Lower lobe of right lung (tissue), 2 donors: ENCODE data around the gene DDAH1. TPM values are rescaled to one million over a fixed set of nuclear protein-coding genes. Genes with fewer than 3 reads are reported as not detected.

Experiments used
- ATAC-seq, 2 donors: fragments of 200-7000 bp; cut with Tn5 transposase; one replicate each; pipeline ENCODE4 v1.9.1; 2020 to 2022; ENCODE audit warnings: mild to moderate bottlenecking in 2 of 2, moderate library complexity in 2 of 2
- DNase-seq: peaks from one replicate; pipeline ENCODE4 v3.0.0-alpha.2; 2020
- H3K27ac ChIP-seq: fragments of 200-600 bp; one replicate; pipeline ENCODE4 v1.8.0; 2022
- H3K27me3 ChIP-seq: fragments of 200-600 bp; one replicate; pipeline ENCODE4 v1.8.0; 2022; ENCODE audit warnings: low read depth
- H3K36me3 ChIP-seq: fragments of 200-600 bp; one replicate; pipeline ENCODE4 v1.8.0; 2022; ENCODE audit warnings: mild to moderate bottlenecking
- H3K4me1 ChIP-seq: fragments of 200-600 bp; one replicate; pipeline ENCODE4 v1.8.0; 2022
- H3K4me3 ChIP-seq: fragments of 200-600 bp; one replicate; pipeline ENCODE4 v1.8.0; 2022; ENCODE audit warnings: mild to moderate bottlenecking
- H3K9me3 ChIP-seq: fragments of 200-600 bp; one replicate; pipeline ENCODE4 v1.8.0; 2022
- intact Hi-C: fragments of 100-400 bp; cut with DNase I; formaldehyde crosslinking; loops from one replicate; pipeline ENCODE4 v1.11.0; 2022
- total RNA-seq: library from RNA; stranded (reverse); fragmentation: NEBNext Ultra II Directional; extraction: Animal tissue kit (Norgen Biotek cat#: 25700); gene quantifications from one replicate; pipeline ENCODE4 v1.2.1, GENCODE V29; 2021
- TF ChIP-seq, protein P1 (sequence below): fragments of 200-600 bp; IDR thresholded peaks from one replicate; pipeline ENCODE4 v1.8.0; 2022; ENCODE audit warnings: antibody characterized with exemption, mild to moderate bottlenecking
- donor health status: DM: no; HTN: yes; CAD: no; lungs with severe emphysema.

Gene DDAH1
- total RNA-seq, 1 donor from 2014 or later: 48.4 TPM

DNA sequence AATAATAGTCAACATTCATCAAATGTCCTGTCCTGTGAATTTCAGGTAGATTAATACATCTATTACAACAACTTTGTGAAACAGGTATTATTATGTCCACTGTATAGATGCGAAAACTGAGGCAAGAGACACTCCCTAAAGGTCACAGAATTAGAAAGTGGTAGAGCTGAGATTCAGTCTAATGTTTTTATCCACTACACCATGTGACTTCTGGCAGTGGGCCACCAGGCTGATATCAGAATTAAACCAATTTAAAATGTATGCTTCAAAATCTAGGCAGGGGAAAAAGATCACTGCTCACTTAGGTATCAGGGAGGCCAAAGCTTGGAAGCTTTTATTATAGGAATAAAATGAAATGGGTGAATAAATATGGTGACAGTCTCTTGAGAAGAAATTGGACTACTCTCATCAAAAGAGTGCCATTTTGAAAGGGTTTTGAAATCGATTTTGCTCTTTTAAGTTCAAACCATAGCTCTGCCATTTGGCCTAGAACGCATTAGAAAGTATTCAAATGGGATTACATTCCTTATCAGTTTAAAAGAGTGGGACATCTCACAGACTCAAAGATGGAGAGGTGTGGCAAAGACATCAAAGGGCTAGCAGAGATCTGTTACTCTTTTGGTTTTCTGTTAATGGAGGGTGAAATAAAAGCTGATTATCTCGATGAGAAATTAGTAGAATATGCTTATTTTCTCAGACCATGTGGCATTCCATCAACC is 1.9 kb downstream of the DDAH1 start:
- H3K27me3 ChIP-seq: peaks cover 4% of the 10 kb centered on the region
- intact Hi-C loops: no loop called here
- no peak for DNase-seq
- H3K36me3 ChIP-seq: no peaks in the 10 kb centered on the region
- no peaks in the 10 kb centered on the region for H3K9me3 ChIP-seq
- no peak overlapping the region for H3K27ac ChIP-seq
- ATAC-seq: no peak
- peak overlapping the region; percentile 68 for H3K4me3 ChIP-seq
- peaks cover 39% of the 10 kb centered on the region for H3K4me1 ChIP-seq
- TF ChIP-seq, protein P1, sequence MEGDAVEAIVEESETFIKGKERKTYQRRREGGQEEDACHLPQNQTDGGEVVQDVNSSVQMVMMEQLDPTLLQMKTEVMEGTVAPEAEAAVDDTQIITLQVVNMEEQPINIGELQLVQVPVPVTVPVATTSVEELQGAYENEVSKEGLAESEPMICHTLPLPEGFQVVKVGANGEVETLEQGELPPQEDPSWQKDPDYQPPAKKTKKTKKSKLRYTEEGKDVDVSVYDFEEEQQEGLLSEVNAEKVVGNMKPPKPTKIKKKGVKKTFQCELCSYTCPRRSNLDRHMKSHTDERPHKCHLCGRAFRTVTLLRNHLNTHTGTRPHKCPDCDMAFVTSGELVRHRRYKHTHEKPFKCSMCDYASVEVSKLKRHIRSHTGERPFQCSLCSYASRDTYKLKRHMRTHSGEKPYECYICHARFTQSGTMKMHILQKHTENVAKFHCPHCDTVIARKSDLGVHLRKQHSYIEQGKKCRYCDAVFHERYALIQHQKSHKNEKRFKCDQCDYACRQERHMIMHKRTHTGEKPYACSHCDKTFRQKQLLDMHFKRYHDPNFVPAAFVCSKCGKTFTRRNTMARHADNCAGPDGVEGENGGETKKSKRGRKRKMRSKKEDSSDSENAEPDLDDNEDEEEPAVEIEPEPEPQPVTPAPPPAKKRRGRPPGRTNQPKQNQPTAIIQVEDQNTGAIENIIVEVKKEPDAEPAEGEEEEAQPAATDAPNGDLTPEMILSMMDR: no peak

DNA sequence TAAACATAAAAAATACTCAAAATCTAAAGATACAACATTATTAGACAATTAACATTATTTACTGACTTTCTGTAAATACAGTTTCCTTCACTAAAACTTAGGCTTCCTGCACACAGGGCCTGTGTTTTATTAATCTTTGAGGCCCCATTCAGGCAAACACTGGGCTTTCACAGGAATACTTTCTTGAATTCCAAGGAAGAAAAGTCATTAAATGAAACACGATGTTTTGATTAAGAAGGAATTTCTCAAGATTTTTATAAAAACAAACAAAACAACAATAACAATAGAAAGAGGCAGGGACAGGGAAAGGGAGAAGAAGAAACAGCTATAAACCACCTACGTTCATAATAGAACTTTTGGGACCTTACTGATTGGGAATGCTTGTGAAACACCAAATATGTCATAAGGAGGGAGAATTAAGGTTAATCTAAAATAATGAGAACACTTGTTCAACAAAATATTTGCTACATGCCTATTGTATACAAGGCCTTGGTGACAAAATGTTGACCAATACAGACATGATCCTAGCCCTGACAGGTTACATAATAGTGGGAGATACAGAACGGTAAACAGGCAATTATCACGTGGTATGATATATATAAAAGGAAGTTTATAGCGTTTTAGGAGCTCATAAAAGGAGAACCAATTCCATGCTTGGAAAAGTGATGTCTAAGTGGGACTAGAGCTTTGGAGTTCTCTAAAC is 3.6 kb downstream of the DDAH1 start:
- no peak for ATAC-seq
- intact Hi-C loops: no loop called here
- H3K4me1 ChIP-seq: peaks cover 39% of the 10 kb centered on the region
- H3K4me3 ChIP-seq: no peak overlapping the region
- no peak for DNase-seq
- no peaks in the 10 kb centered on the region for H3K36me3 ChIP-seq
- peaks cover 4% of the 10 kb centered on the region for H3K27me3 ChIP-seq
- H3K9me3 ChIP-seq: no peaks in the 10 kb centered on the region
- TF ChIP-seq, protein P1: no peak
- peak overlapping the region; percentile 3 for H3K27ac ChIP-seq

DNA sequence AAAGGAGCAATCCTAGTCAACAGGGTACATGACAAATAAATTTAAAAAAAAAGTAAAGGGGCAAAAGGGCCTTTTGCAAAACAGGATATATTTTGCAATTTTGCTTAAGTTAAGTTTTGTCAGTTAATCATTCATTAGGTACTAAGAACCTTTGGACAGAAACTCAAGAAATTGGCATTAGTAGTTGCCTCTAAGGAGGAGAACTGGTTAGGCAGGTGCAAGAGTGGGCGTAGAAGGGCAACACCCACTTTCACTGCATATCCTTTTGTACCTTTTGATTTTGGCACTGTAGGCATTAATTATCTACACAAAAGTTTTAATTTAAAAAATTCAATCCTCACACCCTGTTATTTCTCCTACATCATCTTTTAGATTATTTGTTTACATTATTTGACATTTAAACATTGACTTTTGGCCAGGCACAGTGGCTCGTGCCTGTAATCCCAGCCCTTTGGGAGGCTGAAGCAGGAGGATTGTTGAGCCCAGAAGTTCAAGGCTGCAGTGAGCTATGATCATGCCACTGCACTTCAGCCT is 4.3 kb downstream of the DDAH1 start:
- no peak overlapping the region for H3K4me3 ChIP-seq
- ATAC-seq (peak in 1 of 2 donors; percentile 60), DNase-seq (no peak)
- intact Hi-C loops: no loop called here
- H3K9me3 ChIP-seq: no peaks in the 10 kb centered on the region
- H3K27ac ChIP-seq: no peak overlapping the region
- no peaks in the 10 kb centered on the region for H3K36me3 ChIP-seq
- TF ChIP-seq, protein P1: no peak
- H3K4me1 ChIP-seq: peaks cover 34% of the 10 kb centered on the region
- peaks cover 4% of the 10 kb centered on the region for H3K27me3 ChIP-seq

DNA sequence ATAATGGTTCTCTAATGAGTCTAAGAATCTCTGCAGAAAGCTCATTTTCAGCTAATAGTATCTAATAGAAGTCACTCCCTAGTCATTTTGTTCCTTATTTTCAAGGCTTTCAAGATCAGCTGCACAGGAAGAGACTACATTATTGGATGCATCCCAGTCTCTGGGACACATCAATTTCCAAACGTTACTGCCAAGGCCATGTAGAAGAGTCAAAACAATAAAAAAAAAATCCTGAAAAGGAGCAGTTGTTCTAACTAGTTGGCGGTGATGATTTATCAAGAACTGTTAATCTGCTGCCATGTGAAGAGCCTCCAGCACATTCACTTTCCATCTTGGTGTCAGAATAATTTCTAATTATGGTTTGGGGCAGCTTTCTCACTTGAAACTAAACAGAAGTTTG is 5.7 kb downstream of the DDAH1 start:
- Histone ChIP-seq H3K4me1 (peaks cover 29% of the 10 kb centered on the region), H3K27ac (no peak overlapping the region), H3K27me3 (peaks cover 4% of the 10 kb centered on the region), H3K9me3 (no peaks in the 10 kb centered on the region), H3K36me3 (no peaks in the 10 kb centered on the region), H3K4me3 (no peak overlapping the region)
- DNase-seq (no peak), ATAC-seq (no peak)
- TF ChIP-seq, protein P1: no peak
- intact Hi-C loops: no loop called here

DNA sequence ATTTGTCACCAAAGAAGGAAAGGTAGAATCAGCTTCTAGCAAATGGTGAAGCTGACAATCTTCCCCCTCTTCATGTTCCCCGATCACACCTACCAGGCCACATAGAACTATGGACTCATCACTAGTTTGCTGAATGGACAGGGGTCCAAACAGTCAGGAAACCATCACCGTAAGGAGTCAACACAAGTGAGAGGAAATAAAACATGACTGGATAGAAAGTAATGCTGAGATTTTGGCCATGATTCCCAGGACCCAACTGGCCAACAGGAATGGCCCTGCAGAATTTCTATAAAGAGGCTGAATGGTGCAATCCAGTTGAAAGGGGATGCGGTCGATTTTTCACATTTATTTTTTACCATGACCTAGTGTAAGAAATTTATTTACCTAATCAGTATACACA is 10.7 kb downstream of the DDAH1 start:
- DNase-seq (no peak), ATAC-seq (no peak)
- no peaks in the 10 kb centered on the region for H3K36me3 ChIP-seq
- H3K27me3 ChIP-seq: no peaks in the 10 kb centered on the region
- TF ChIP-seq, protein P1: no peak
- intact Hi-C loops: no loop called here
- H3K27ac ChIP-seq: peak overlapping the region; percentile 10
- H3K4me1 ChIP-seq: peaks cover 21% of the 10 kb centered on the region
- H3K4me3 ChIP-seq: no peak overlapping the region
- no peaks in the 10 kb centered on the region for H3K9me3 ChIP-seq
